ENCODE measurements around the gene DNAH17. TPM values are rescaled to one million over a fixed set of nuclear protein-coding genes. Genes with fewer than 3 reads are reported as not detected.

The DNAH17 gene
- polyA plus RNA-seq, 3 donors, result 0.01 to 0.51 (median 0.11) TPM

DNA sequence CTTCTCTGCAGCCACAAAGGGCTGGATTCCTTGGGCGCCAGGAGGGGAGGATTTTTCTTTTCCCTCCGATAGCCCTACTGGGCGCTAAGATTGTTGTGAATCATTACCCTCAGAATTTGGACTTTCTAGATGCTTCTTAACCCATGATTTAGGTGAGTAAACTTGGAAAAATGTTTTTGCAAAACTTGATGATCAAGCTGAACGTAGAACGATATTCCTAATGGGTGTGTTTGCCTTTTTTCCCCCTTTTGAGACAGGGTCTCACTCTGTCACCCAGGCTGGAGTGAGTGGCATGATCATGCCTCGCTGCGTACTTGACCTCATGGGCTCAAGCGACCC is 155.0 kb downstream of the DNAH17 start:
- Mint-ChIP-seq H3K27me3 (ENCODE audit: low read depth in 3 of 3) (peaks cover 0 to 2% (median 0%) of the 10 kb centered on the region in 3 donors), H3K9me3 (peaks cover 0 to 3% (median 0%) of the 10 kb centered on the region in 7 donors), H3K36me3 (peaks cover 90 to 94% of the 10 kb centered on the region in 2 donors), H3K27ac (peak overlapping the region in 6 of 7 donors; percentile 11 to 99 (median 62)), H3K4me3 (no peak overlapping the region), H3K4me1 (peaks cover 25% of the 10 kb centered on the region)
- peaks cover 71 to 80% of the 10 kb centered on the region in 2 donors for H3K36me3 ChIP-seq (replicated peaks in 1 of 2; ENCODE audit: control insufficient read depth in 1 of 2, insufficient read depth in 2 of 2, low read length in 2 of 2)
- H3K9ac ChIP-seq (ENCODE audit: insufficient read depth, low read length, poor library complexity, severe bottlenecking), result no peak overlapping the region
- intact Hi-C loops (cut with micrococcal nuclease), result loop anchor here (1.0 to 10.0 kb wide), 5 partner anchors 60 to 307 kb away; partner anchors contain the start of gene SOCS3 (in 2 of the 2)
- TF ChIP-seq, protein P1, sequence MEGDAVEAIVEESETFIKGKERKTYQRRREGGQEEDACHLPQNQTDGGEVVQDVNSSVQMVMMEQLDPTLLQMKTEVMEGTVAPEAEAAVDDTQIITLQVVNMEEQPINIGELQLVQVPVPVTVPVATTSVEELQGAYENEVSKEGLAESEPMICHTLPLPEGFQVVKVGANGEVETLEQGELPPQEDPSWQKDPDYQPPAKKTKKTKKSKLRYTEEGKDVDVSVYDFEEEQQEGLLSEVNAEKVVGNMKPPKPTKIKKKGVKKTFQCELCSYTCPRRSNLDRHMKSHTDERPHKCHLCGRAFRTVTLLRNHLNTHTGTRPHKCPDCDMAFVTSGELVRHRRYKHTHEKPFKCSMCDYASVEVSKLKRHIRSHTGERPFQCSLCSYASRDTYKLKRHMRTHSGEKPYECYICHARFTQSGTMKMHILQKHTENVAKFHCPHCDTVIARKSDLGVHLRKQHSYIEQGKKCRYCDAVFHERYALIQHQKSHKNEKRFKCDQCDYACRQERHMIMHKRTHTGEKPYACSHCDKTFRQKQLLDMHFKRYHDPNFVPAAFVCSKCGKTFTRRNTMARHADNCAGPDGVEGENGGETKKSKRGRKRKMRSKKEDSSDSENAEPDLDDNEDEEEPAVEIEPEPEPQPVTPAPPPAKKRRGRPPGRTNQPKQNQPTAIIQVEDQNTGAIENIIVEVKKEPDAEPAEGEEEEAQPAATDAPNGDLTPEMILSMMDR (IDR thresholded peaks at IDR 0.05), result peak; percentile 54
- no peak overlapping the region for H3K27ac ChIP-seq (ENCODE audit: low read depth in 1 of 2, low read length in 2 of 2)
- H2AFZ ChIP-seq (ENCODE audit: insufficient read depth, low read depth, low read length, poor library complexity, severe bottlenecking), result no peak overlapping the region
- 100% methylated on average over 2 of the region's 8 CpGs for WGBS (ENCODE audit: insufficient coverage)
- DNase-seq, result no peak
- H3K4me1 ChIP-seq (ENCODE audit: control insufficient read depth in 1 of 2, insufficient read depth in 2 of 2, low read length in 2 of 2), result peaks cover 11 to 20% of the 10 kb centered on the region in 2 donors
- peaks cover 33% of the 10 kb centered on the region for H3K79me2 ChIP-seq (ENCODE audit: insufficient read depth, low read length)
- no peaks in the 10 kb centered on the region for H3K9me3 ChIP-seq (replicated peaks in 1 of 2; ENCODE audit: control insufficient read depth in 1 of 2, insufficient read depth in 1 of 2, low read length in 2 of 2)
- no peak overlapping the region for H3K4me2 ChIP-seq (replicated peaks; ENCODE audit: extremely low read depth, low read length, poor library complexity, severe bottlenecking)
- H4K20me1 ChIP-seq (ENCODE audit: insufficient read depth, low read length), result peaks cover 14% of the 10 kb centered on the region
- no peaks in the 10 kb centered on the region for H3K27me3 ChIP-seq (ENCODE audit: control insufficient read depth in 2 of 2, insufficient read depth in 2 of 2, low read length in 2 of 2)
- no peak overlapping the region for H3K4me3 ChIP-seq (replicated peaks in 1 of 3; ENCODE audit: low read depth in 2 of 3, low read length in 3 of 3)

DNA sequence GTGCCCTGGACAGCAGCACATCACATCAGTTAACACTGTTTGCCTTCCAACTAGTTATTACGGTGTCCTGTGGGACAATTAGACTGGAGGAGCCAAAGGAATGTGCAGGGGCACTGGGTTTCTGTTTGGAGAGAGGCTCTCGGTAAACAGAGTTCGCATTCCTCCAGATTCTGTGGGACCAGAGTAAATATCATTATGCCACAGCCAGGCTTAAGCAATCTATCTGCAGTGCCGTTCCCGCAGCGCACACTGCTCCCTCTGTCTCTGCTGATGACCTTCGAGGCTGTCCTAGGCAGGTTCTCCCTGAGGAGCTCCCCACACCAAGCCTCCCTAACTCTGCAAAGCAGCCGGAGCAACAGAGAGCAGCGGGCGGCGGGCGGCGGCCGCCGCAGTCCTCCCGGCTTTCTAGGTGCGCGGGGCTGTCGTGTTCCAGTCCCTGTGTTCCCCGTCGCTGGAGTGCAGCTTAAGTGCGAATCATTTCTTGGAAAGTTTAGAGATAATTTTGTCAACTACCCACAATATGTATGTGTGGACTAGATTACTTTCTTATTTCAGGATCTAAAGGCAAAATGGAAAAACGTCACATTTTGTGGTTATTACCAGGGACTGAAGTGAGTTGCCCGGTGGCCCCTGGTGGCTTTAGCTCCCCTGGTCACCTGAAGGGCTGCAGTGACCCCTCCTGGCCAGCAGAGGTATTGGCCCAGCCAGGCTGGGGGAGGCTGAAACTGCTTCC is 155.5 kb downstream of the DNAH17 start:
- peaks cover 0 to 3% (median 0%) of the 10 kb centered on the region in 7 donors for H3K9me3 Mint-ChIP-seq
- WGBS (ENCODE audit: insufficient coverage), result 80% methylated on average over 7 of the region's 24 CpGs
- no peak overlapping the region for H3K9ac ChIP-seq (ENCODE audit: insufficient read depth, low read length, poor library complexity, severe bottlenecking)
- no peak overlapping the region for H3K4me3 ChIP-seq (replicated peaks in 1 of 3; ENCODE audit: low read depth in 2 of 3, low read length in 3 of 3)
- H3K9me3 ChIP-seq (replicated peaks in 1 of 2; ENCODE audit: control insufficient read depth in 1 of 2, insufficient read depth in 1 of 2, low read length in 2 of 2), result no peaks in the 10 kb centered on the region
- H4K20me1 ChIP-seq (ENCODE audit: insufficient read depth, low read length), result peaks cover 14% of the 10 kb centered on the region
- TF ChIP-seq, protein P1 (IDR thresholded peaks at IDR 0.05), result peak; percentile 97
- H3K27me3 Mint-ChIP-seq (ENCODE audit: low read depth in 3 of 3), result peaks cover 0 to 2% (median 0%) of the 10 kb centered on the region in 3 donors
- H2AFZ ChIP-seq (ENCODE audit: insufficient read depth, low read depth, low read length, poor library complexity, severe bottlenecking), result no peak overlapping the region
- no peak overlapping the region for H3K4me3 Mint-ChIP-seq
- H3K4me1 ChIP-seq (ENCODE audit: control insufficient read depth in 1 of 2, insufficient read depth in 2 of 2, low read length in 2 of 2), result peaks cover 16 to 25% of the 10 kb centered on the region in 2 donors
- H3K27me3 ChIP-seq (ENCODE audit: control insufficient read depth in 2 of 2, insufficient read depth in 2 of 2, low read length in 2 of 2), result no peaks in the 10 kb centered on the region
- DNase-seq, result peak; percentile 77 to 80 (median 78)
- H3K79me2 ChIP-seq (ENCODE audit: insufficient read depth, low read length), result peaks cover 33% of the 10 kb centered on the region
- intact Hi-C loops (cut with micrococcal nuclease), result loop anchor here (1.0 to 10.0 kb wide), 5 partner anchors 59 to 307 kb away; partner anchors contain the start of gene SOCS3 (in 2 of the 2)
- peaks cover 65 to 75% of the 10 kb centered on the region in 2 donors for H3K36me3 ChIP-seq (replicated peaks in 1 of 2; ENCODE audit: control insufficient read depth in 1 of 2, insufficient read depth in 2 of 2, low read length in 2 of 2)
- H3K4me2 ChIP-seq (replicated peaks; ENCODE audit: extremely low read depth, low read length, poor library complexity, severe bottlenecking), result no peak overlapping the region
- H3K27ac Mint-ChIP-seq, result peak overlapping the region; percentile 57 to 99 (median 76)
- peaks cover 30% of the 10 kb centered on the region for H3K4me1 Mint-ChIP-seq
- peak overlapping the region in 1 of 2 donors; percentile 13 for H3K27ac ChIP-seq (ENCODE audit: low read depth in 1 of 2, low read length in 2 of 2)
- peaks cover 89 to 92% of the 10 kb centered on the region in 2 donors for H3K36me3 Mint-ChIP-seq

Measured in CD14-positive monocyte (primary cell).